HepG2 (cell line): ENCODE data around the gene TTPAL. TPM values are rescaled to one million over a fixed set of nuclear protein-coding genes. Genes with fewer than 3 reads are reported as not detected.

Experiments
- CBX2 ChIP-seq, 2 experiments: fragments of 200-600 bp in 1 of 2; sonication (generic); formaldehyde crosslinking in 1 of 2; IDR thresholded peaks; 2 replicates each; pipeline versions ENCODE4 v1.7.0 to v1.8.1; 2018 to 2022; ENCODE audit warnings: low read depth in 2 of 2, low read length in 1 of 2, mild to moderate bottlenecking in 1 of 2, missing genetic modification reagents in 1 of 2
- FOXC1 ChIP-seq: sonication (generic); formaldehyde crosslinking; IDR thresholded peaks from 2 replicates; pipeline ENCODE4 v1.8.0; 2022; ENCODE audit warnings: mild to moderate bottlenecking, missing genetic modification reagents, borderline replicate concordance
- HMG20A ChIP-seq: IDR thresholded peaks from 2 replicates; pipeline ENCODE4 v1.6.1; 2016; ENCODE audit warnings: borderline replicate concordance
- KDM5B ChIP-seq: sonication (generic); formaldehyde crosslinking; IDR thresholded peaks from 2 replicates; pipeline ENCODE4 v1.4.0; 2020; ENCODE audit warnings: missing genetic modification reagents, mild to moderate bottlenecking, borderline replicate concordance
- MEIS2 ChIP-seq: sonication (generic); formaldehyde crosslinking; IDR thresholded peaks from 2 replicates; pipeline ENCODE4 v1.9.0; 2021; ENCODE audit warnings: mild to moderate bottlenecking, missing genetic modification reagents
- NFE2L2 ChIP-seq: fragments of 150-350 bp; IDR thresholded peaks from 2 replicates; pipeline ENCODE4 v1.6.1; 2014; ENCODE audit warnings: low read length
- NKX3-1 ChIP-seq: sonication (generic); formaldehyde crosslinking; IDR thresholded peaks from 2 replicates; pipeline ENCODE4 v1.5.0; 2020; ENCODE audit warnings: missing genetic modification reagents
- SCMH1 ChIP-seq: sonication (generic); formaldehyde crosslinking; IDR thresholded peaks from 2 replicates; pipeline ENCODE4 v1.9.0; 2021; ENCODE audit warnings: missing genetic modification reagents, mild to moderate bottlenecking, borderline replicate concordance
- TBL1XR1 ChIP-seq: fragments of 150-350 bp; IDR thresholded peaks from 2 replicates; pipeline ENCODE4 v1.6.1; 2014; ENCODE audit warnings: borderline replicate concordance, low read length; ENCODE audit not compliant: partially characterized antibody
- YEATS2 ChIP-seq: sonication (generic); formaldehyde crosslinking; IDR thresholded peaks from 2 replicates; pipeline ENCODE4 v1.4.0; 2020; ENCODE audit warnings: missing genetic modification reagents, borderline replicate concordance
- ZNF253 ChIP-seq: sonication (generic); formaldehyde crosslinking; IDR thresholded peaks from 2 replicates; pipeline ENCODE4 v1.8.0; 2022; ENCODE audit warnings: mild to moderate bottlenecking, missing genetic modification reagents, borderline replicate concordance
- ZNF33A ChIP-seq: sonication (generic); formaldehyde crosslinking; IDR thresholded peaks from 2 replicates; pipeline ENCODE4 v1.5.1; 2020; ENCODE audit warnings: missing genetic modification reagents, mild to moderate bottlenecking, moderate library complexity, borderline replicate concordance
- ZNF383 ChIP-seq: sonication (generic); formaldehyde crosslinking; IDR thresholded peaks from 2 replicates; pipeline ENCODE4 v1.4.0; 2020; ENCODE audit warnings: missing genetic modification reagents, mild to moderate bottlenecking, borderline replicate concordance
- ZNF484 ChIP-seq: sonication (generic); formaldehyde crosslinking; IDR thresholded peaks from 2 replicates; pipeline ENCODE4 v1.5.1; 2020; ENCODE audit warnings: mild to moderate bottlenecking, low read depth, missing genetic modification reagents, borderline replicate concordance
- ZNF569 ChIP-seq: sonication (generic); formaldehyde crosslinking; IDR thresholded peaks from 2 replicates; pipeline ENCODE4 v1.5.0; 2020; ENCODE audit warnings: mild to moderate bottlenecking, missing genetic modification reagents, moderate library complexity, borderline replicate concordance
- ZNF768 ChIP-seq: sonication (generic); formaldehyde crosslinking; IDR thresholded peaks from 2 replicates; pipeline ENCODE4 v1.4.0; 2020; ENCODE audit warnings: missing genetic modification reagents
- ZZZ3 ChIP-seq: sonication (generic); formaldehyde crosslinking; IDR thresholded peaks from 2 replicates; pipeline ENCODE4 v1.4.0; 2020; ENCODE audit warnings: missing genetic modification reagents, mild to moderate bottlenecking, borderline replicate concordance
- polyA plus RNA-seq, 8 experiments: library from polyadenylated mRNA; depleted of rRNA in 3 of 8; stranded (reverse) in 7 of 8; unstranded in 1 of 8; fragments of >200 nt; fragmentation: Illumina TruSeq in 4 of 8; extraction: Trizol in 4 of 8; gene quantifications; 2 replicates each; pipeline versions ENCODE4 v1.2.1 to v1.2.3, GENCODE V29; 2011 to 2016; ENCODE audit warnings: low read depth in 4 of 8, missing spikeins in 1 of 8, mixed read lengths in 1 of 8; ENCODE audit not compliant: insufficient read depth in 1 of 8
- total RNA-seq, 5 experiments: library from RNA; depleted of rRNA; stranded (reverse); fragments of >200 nt; fragmentation: Illumina TruSeq; extraction: Trizol; gene quantifications; 2 replicates each; pipeline ENCODE4 v1.2.3, GENCODE V29; 2016; ENCODE audit warnings: low read depth in 1 of 5
- TF ChIP-seq, protein P1 (sequence below): sonication (generic); formaldehyde crosslinking; IDR thresholded peaks from 2 replicates; pipeline ENCODE4 v1.4.0; 2020; ENCODE audit warnings: missing genetic modification reagents
- TF ChIP-seq, protein P2 (sequence below): sonication (generic); formaldehyde crosslinking; IDR thresholded peaks from 2 replicates; pipeline ENCODE4 v1.8.1; 2023; ENCODE audit warnings: mild to moderate bottlenecking, missing genetic modification reagents, borderline replicate concordance
- TF ChIP-seq, protein P3 (sequence below): sonication (generic); formaldehyde crosslinking; IDR thresholded peaks from 2 replicates; pipeline ENCODE4 v1.8.0; 2022; ENCODE audit warnings: low read depth, missing genetic modification reagents
- TF ChIP-seq, protein P4 (sequence below): sonication (generic); formaldehyde crosslinking; IDR thresholded peaks from 2 replicates; pipeline ENCODE4 v1.9.0; 2021; ENCODE audit warnings: missing genetic modification reagents, borderline replicate concordance

TTPAL gene
- total and polyA plus RNA-seq, 2 of the 13 experiments (the other 11 are each of a cell fraction or from before 2014, with no cell fraction given): 4.3 to 18.8 TPM

DNA sequence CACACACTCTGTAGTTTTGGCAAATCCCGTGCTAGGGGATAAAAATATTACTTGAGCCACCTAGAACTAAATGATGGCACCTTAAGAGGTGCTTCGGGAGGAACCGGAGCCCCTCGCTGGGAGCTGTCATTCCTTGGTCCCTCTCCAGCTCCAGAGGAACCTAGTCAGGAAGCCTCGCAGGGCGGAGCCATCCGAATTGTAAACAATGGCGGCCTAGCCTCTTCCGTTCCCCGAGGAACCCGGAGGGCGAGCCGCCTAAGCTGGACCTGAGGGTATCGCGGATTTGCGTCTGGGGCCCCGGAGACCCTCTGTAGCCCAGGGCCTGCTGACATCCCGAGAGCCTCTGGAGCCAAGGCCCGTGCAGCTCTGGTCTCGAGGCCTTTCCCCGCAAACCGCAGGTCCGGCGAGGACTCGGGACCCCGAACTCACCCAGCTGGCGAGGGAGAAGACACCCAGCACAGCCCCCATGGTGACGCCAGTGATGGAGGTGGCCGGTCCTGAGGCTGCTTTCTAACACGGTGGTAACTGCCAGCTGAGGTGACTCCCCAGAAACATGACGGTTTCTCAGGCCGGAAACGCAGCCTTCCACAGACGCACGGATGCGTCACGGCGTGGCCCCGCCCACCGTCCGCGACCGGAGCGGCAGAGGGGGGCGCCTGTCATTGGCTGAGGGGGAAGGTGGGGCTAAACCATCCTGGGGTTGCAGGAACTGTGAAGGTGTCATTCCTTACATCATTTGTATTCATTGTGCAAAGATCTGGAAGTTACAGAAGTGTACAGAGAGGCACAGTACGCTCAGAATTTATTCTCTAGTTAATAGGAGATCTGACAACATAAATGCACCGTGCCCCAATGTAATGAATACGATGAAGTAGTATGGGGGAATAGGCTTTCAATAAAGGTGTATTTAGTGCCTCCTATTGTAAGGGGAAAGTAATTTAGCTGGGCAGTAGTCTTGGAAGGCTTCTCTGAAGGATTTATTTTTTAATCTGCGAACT lies 46.1 kb downstream of the TTPAL start, which contains the start of gene SERINC3 (continued):
- TF ChIP-seq, protein P1, sequence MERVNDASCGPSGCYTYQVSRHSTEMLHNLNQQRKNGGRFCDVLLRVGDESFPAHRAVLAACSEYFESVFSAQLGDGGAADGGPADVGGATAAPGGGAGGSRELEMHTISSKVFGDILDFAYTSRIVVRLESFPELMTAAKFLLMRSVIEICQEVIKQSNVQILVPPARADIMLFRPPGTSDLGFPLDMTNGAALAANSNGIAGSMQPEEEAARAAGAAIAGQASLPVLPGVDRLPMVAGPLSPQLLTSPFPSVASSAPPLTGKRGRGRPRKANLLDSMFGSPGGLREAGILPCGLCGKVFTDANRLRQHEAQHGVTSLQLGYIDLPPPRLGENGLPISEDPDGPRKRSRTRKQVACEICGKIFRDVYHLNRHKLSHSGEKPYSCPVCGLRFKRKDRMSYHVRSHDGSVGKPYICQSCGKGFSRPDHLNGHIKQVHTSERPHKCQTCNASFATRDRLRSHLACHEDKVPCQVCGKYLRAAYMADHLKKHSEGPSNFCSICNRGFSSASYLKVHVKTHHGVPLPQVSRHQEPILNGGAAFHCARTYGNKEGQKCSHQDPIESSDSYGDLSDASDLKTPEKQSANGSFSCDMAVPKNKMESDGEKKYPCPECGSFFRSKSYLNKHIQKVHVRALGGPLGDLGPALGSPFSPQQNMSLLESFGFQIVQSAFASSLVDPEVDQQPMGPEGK (CRISPR knock-in tag): peak; percentile 61
- TF ChIP-seq, protein P2, sequence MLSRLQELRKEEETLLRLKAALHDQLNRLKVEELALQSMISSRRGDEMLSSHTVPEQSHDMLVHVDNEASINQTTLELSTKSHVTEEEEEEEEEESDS (CRISPR knock-in tag): no peak; the same call in 1 of the 2 replicates
- TF ChIP-seq HMG20A (CRISPR knock-in tag) (no peak; the same call in 1 of the 2 replicates), ZNF484 (CRISPR knock-in tag) (no peak), ZZZ3 (CRISPR knock-in tag) (peak; percentile 96; the same call in 1 of the 2 replicates), CBX2 (IDR thresholded peaks at IDR 0.05; ENCODE audit: low read depth, low read length) (no peak), CBX2 (CRISPR knock-in tag; IDR thresholded peaks at IDR 0.05; ENCODE audit: low read depth) (no peak), ZNF768 (CRISPR knock-in tag) (peak; percentile 75; the same call in 1 of the 2 replicates), YEATS2 (CRISPR knock-in tag) (peak; percentile 92), ZNF383 (peak; percentile 96; the same call in 1 of the 2 replicates), KDM5B (CRISPR knock-in tag) (peak; percentile 99), MEIS2 (no peak), ZNF569 (CRISPR knock-in tag) (no peak), FOXC1 (peak; percentile 100), TBL1XR1 (peak; percentile 80), ZNF33A (CRISPR knock-in tag) (0 out of 2 replicates have a peak, but pooled peaks have one; percentile 49), SCMH1 (CRISPR knock-in tag) (no peak), NFE2L2 (no peak), NKX3-1 (CRISPR knock-in tag) (peak; percentile 93), ZNF253 (CRISPR knock-in tag) (peak; percentile 90)
- TF ChIP-seq, protein P3, sequence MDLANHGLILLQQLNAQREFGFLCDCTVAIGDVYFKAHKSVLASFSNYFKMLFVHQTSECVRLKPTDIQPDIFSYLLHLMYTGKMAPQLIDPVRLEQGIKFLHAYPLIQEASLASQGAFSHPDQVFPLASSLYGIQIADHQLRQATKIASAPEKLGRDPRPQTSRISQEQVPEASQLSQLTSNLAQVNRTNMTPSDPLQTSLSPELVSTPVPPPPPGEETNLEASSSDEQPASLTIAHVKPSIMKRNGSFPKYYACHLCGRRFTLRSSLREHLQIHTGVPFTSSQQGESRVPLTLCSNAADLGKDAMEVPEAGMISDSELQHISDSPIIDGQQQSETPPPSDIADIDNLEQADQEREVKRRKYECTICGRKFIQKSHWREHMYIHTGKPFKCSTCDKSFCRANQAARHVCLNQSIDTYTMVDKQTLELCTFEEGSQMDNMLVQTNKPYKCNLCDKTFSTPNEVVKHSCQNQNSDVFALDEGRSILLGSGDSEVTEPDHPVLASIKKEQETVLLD: peak; percentile 30; the same call in 1 of the 2 replicates
- TF ChIP-seq, protein P4, sequence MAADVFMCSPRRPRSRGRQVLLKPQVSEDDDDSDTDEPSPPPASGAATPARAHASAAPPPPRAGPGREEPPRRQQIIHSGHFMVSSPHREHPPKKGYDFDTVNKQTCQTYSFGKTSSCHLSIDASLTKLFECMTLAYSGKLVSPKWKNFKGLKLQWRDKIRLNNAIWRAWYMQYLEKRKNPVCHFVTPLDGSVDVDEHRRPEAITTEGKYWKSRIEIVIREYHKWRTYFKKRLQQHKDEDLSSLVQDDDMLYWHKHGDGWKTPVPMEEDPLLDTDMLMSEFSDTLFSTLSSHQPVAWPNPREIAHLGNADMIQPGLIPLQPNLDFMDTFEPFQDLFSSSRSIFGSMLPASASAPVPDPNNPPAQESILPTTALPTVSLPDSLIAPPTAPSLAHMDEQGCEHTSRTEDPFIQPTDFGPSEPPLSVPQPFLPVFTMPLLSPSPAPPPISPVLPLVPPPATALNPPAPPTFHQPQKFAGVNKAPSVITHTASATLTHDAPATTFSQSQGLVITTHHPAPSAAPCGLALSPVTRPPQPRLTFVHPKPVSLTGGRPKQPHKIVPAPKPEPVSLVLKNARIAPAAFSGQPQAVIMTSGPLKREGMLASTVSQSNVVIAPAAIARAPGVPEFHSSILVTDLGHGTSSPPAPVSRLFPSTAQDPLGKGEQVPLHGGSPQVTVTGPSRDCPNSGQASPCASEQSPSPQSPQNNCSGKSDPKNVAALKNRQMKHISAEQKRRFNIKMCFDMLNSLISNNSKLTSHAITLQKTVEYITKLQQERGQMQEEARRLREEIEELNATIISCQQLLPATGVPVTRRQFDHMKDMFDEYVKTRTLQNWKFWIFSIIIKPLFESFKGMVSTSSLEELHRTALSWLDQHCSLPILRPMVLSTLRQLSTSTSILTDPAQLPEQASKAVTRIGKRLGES (CRISPR knock-in tag): 0 out of 2 replicates have a peak, but pooled peaks have one; percentile 74
